GM04503 (cell line): ENCODE measurements around the gene ANKFY1.

Experiments used
- DNase-seq: peaks from one replicate; pipeline ENCODE4 v3.0.0-alpha.2; 2012; ENCODE audit warnings: low read depth

The ANKFY1 gene

GRCh38 chr17:4178651-4179050, 85.1 kb downstream of the ANKFY1 start:
- no peak for DNase-seq

- DNase-seq: no peak
Observed at GRCh38 chr17:4177806-4178205, 86.0 kb downstream of the ANKFY1 start.

DNA sequence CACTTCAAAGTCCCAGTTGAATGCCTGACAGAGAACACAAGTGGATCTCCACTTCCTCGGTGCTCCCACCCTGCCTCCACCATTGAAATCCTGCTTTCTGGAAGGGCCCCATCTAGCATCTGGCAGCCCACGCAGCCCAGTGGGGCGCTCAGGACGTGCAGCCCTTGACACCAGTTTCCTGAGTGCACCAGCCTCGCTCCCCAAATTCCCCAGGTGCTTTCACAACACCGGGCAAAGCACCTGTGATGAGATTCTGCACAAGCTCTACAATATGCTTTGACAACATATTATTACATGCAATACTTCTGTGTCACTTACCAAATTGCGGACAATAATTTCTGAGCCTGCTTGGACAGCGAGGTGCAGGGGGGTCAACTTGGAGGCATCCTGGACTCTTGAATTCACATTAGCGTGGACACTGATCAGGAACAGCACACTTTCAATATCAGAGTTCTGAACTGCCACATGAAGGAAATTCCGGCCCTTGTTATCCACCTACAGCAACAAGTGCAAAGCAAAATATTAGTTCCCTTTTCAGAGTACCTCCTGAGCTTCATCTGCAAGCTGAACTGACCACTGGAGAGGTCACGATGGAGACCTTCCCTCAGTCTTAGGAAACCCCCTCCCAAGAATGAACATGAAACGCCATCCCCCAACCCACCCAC, 86.8 kb downstream of the ANKFY1 start:
- DNase-seq: no peak

DNA sequence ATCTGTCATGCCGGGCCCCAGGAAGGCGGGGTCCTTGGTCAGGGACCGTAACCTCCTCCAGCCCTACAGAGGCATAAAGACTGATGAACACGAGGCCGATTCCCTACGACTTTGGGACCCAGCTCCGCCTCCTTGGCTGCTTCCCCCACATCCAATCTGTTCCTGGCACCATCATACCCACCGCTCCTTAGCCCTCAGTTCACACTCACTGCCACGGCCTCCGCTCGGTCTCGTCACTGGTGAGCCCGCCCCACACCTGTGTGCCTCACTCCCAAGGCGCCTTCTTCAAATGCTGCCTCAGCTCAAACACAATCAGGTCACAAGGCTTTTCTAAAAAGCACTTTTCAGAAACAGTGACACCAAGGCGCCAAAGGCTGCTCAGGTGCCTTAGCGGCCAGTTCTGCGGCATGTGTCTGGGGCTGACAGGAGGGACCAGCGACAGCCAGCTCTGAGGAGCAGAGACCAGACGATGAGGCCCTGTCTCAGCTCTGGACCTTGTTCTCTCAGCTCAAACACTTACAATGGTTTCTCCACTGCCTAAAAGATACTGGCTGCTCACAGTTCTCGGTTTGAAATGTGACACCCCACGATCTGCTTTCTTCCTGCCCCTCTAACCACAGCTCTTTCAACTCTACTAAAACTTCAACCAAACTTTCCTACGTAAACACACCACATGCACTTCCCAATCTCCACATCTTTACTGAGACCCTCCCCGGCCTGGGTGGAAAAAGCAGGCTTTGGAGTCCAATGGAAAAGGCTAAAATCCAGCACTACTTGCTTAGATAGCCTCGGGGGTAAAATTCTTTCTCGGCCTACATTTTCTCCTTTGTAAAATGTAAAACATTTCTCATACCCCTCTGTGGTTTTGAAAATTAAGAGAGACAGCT, 87.6 kb downstream of the ANKFY1 start:
- DNase-seq: no peak

- no peak for DNase-seq
Observed at GRCh38 chr17:4174556-4174955, 89.2 kb downstream of the ANKFY1 start.

GRCh38 chr17:4173781-4174180, 90.0 kb downstream of the ANKFY1 start:
- no peak for DNase-seq

DNA sequence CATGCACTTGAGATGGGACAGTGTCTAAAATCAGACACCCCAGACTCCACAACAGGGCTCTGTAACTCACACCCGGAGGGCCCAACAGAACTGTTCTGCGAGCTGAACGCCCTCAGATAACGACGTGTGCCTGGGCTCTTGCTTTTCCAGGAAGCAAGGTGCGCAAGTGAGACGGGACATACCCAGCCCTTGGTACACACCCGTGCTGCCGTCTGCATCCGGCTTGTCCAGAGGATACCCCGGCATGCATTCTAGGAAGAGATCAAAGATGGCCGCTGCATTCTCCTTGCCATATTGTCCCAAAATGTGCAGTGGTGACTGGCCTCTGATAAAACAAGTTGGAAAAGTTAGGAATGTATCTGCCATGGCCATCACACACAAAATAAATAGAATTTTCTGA, 91.4 kb downstream of the ANKFY1 start:
- DNase-seq: no peak

DNA sequence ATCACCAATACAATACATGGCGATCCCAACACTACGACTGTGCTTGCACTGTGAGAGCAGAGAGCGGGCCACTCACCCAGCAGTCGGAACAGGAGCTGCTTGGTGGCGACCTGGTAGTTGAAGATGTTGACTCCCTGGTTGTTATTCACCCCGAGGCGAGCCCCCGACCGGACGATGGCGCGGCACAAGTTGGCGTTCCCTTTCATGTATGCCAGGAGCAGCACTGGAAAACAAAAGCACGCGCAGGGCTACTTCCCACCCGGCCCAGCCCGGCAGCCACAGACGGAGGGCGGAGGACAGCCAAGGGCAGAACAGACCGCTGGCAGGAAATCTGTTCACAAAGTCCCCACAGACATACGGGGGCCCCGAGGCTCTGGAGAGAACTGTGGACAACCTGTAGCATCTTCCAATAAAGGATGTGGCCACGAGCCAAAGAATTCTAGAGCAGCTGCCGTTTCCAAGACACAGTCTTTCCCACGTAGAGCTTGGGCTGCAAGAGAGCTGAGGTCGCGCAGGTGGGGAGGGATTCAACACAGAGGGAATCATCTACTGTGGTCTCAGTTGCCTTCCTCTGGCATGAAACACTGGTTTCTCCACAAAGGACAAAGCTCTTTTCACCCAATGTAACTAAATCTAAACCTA, 93.0 kb downstream of the ANKFY1 start:
- DNase-seq: no peak

- DNase-seq: no peak
Observed at GRCh38 chr17:4167786-4168185, 96.0 kb downstream of the ANKFY1 start.

GRCh38 chr17:4166419-4166818, 97.4 kb downstream of the ANKFY1 start:
- DNase-seq: no peak

DNA sequence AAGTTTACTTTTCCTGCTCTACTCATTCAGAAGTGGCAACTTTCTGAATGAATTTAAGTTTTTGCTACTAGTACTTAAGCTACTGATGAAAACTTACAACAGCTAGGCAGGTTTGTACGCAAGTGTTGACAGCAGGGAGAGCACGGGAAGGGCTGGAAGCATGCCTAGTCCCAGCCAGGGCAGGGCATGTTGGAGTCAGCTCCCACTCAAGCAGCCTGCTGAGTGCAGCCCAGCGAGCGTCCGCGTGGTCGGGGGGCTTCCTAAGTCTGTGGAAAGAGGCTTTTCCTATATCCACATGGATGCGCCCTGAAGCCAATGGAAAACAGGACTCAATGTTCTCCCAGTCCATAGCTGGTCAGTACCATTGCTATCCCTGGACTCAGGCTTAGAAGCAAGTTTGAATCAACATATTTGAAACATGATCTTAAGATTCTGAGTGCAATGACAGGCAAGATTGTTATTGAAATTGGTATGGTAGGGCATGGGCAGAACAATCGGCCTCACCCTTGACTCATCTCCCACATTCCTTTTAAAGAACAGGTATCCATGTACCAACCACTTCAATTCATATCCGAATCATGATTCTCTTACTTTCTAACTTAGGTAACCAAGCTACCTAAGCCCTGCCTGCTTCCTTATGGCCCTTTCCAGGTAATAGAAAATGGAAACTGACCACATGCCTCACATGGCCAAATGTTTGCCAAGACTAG, 98.3 kb downstream of the ANKFY1 start:
- DNase-seq: no peak

- no peak for DNase-seq
Observed at GRCh38 chr17:4163951-4164350, 99.8 kb downstream of the ANKFY1 start.

- DNase-seq: no peak
Observed at GRCh38 chr17:4162775-4163466, 100.9 kb downstream of the ANKFY1 start.

DNA sequence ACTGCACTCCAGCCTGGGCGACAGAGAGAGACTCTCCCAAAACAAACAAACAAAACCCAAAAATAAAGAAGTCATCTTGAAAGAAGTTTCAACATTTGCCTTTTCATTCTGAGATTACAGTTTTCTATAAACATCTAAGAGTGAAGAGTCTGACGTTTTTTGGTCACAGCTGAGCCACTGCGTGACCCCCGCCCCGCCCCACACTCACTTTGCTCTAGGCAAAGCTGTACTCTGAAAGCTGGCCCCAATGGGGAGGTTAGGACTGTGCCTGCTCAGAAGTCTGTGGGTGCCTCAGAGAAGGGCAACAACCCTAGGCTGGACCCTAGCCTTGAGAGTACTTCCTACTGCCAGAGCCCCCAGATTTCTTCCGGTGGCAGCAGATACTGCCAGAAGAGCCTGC, 101.5 kb downstream of the ANKFY1 start:
- no peak for DNase-seq

- DNase-seq: no peak
Observed at GRCh38 chr17:4161967-4162305, 101.8 kb downstream of the ANKFY1 start.

- DNase-seq: peak; percentile 47
Observed at GRCh38 chr17:4161192-4161966, 102.4 kb downstream of the ANKFY1 start.

GRCh38 chr17:4160294-4160859, 103.4 kb downstream of the ANKFY1 start:
- no peak for DNase-seq

GRCh38 chr17:4159761-4160160, 104.0 kb downstream of the ANKFY1 start:
- DNase-seq: no peak

DNA sequence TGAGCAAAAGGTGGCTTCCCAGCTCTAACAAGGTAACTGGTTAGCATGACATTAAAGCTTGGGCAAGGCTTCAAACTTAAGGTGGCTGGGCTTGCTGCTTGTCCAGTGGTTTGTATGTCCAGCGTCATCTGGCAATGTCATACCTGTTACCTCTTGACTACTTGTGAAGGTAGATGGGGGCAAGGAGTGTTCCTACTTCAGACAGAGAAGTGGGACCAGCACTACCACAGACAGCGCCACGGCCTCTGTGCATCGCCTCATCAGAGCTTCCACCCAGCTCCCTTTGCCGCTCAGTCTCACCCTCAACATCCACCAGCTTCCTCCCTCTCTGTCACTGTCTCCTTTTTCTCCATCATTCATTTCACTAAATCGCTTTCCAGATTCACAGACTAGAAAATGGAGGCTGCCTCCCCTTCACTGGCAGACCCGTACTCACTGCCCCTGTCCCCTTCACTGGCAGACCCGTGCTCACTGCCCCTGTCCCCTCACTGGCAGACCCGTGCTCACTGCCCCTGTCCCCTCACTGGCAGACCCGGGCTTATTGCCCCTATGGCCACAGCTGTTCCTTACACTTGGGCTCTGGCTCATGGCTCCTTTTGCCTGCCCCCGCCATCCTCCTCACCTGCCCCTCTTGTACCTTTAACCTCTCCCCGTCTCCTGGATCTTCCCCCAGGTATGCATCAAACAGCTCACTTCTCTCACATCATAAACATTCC, 106.0 kb downstream of the ANKFY1 start:
- no peak for DNase-seq

GRCh38 chr17:4156750-4157381, 106.9 kb downstream of the ANKFY1 start:
- DNase-seq: no peak
